HG02970 (cell line): ENCODE data around the gene GDPD2.

Experiments
- ATAC-seq: cut with Tn5 transposase; IDR thresholded peaks from one replicate; pipeline ENCODE4 v1.9.1; 2021; ENCODE audit warnings: mild to moderate bottlenecking, moderate library complexity, moderate number of reproducible peaks; ENCODE audit not compliant: unreplicated experiment, low FRiP score

GDPD2 gene

GRCh38 chrX:70468709-70469108, 45.6 kb downstream of the GDPD2 start:
- no peak for ATAC-seq

- no peak for ATAC-seq
These were observed 47.8 kb downstream of the GDPD2 start for GRCh38 chrX:70470850-70471289.

- ATAC-seq, result no peak
These were observed 53.2 kb downstream of the GDPD2 start for GRCh38 chrX:70476166-70476933.

- no peak for ATAC-seq
These were observed 54.0 kb downstream of the GDPD2 start for GRCh38 chrX:70476934-70477733.

- ATAC-seq, result no peak
These were observed 54.6 kb downstream of the GDPD2 start for GRCh38 chrX:70477734-70478075.

GRCh38 chrX:70478526-70479245, 55.6 kb downstream of the GDPD2 start:
- no peak for ATAC-seq

- no peak for ATAC-seq
These were observed 56.3 kb downstream of the GDPD2 start for GRCh38 chrX:70479247-70479921.

GRCh38 chrX:70479922-70480659, 57.0 kb downstream of the GDPD2 start:
- ATAC-seq, result no peak

- no peak for ATAC-seq
These were observed 57.5 kb downstream of the GDPD2 start for GRCh38 chrX:70480660-70481018.

- ATAC-seq, result no peak
These were observed 58.6 kb downstream of the GDPD2 start for GRCh38 chrX:70481471-70482270.

GRCh38 chrX:70482300-70482699, 59.2 kb downstream of the GDPD2 start:
- no peak for ATAC-seq
